ENCODE results near the gene MCF2L. TPM values are rescaled to one million over a fixed set of nuclear protein-coding genes. Genes with fewer than 3 reads are reported as not detected.

The MCF2L gene
- total and polyA plus RNA-seq, 10 of the 15 experiments (the other 5 are each of a cell fraction or from before 2014, with no cell fraction given) = 0.06 to 1.1 (median 0.21) TPM; not detected in 2

DNA sequence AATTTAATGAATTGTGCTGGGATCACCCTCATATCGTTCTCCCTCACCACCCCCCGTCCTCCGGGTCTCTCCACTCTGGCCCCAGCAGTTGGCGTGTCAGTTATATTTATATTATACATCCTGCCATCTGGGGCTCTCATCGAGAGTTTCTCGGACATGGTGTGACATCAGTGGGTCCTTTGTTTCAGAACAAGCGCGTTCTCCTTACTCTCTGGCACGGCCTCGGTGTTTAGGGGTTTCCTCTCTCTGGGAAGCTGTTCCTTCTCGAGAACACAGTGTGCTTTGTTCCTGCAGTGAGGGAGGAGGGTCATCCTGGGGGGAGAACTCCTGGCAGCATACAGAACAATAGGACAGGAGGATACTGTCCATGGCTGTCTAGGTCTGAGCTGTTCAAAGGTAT, 9.8 kb upstream of the MCF2L start:
- POLR2A ChIA-PET = no interaction called here
- CTCF ChIA-PET = no interaction called here
- Histone ChIP-seq H3K9ac (ENCODE audit: control insufficient read depth, insufficient read depth, low read length) (no peak overlapping the region), H3K9me3 (replicated peaks; ENCODE audit: control insufficient read depth, insufficient read depth, low read length) (no peaks in the 10 kb centered on the region), H3K4me3 (no peak overlapping the region), H3K36me3 (ENCODE audit: control insufficient read depth in 2 of 2, insufficient read depth in 2 of 2, low read length in 1 of 2) (no peaks in the 10 kb centered on the region), H3K79me2 (ENCODE audit: control insufficient read depth, insufficient read depth, low read length) (no peaks in the 10 kb centered on the region), H3K4me2 (ENCODE audit: control insufficient read depth, insufficient read depth) (no peak overlapping the region), H3K27ac (ENCODE audit: control insufficient read depth, insufficient read depth) (no peak overlapping the region), H2AFZ (ENCODE audit: control insufficient read depth, low read depth, low read length) (no peak overlapping the region), H3K27me3 (replicated peaks in 1 of 2; ENCODE audit: control insufficient read depth in 2 of 2, insufficient read depth in 2 of 2, low read length in 1 of 2) (peaks cover 0 to 1% of the 10 kb centered on the region in 2 experiments; a peak in 1 of 4 replicates), H3K4me1 (ENCODE audit: control insufficient read depth, insufficient read depth, low read length) (no peaks in the 10 kb centered on the region), H4K20me1 (ENCODE audit: control insufficient read depth, insufficient read depth) (no peaks in the 10 kb centered on the region)
- FAIRE-seq (no peak), ATAC-seq (no peak), DNase-seq (ENCODE audit: low read depth, low spot score) (no peak)
- intact Hi-C loops (cut with micrococcal nuclease; ENCODE audit: unreplicated experiment) (no loop called here), in situ Hi-C loops (cut with MboI) (no loop called here)
- RAD21 ChIA-PET (ENCODE audit: unreplicated experiment) = no interaction called here
- no peak for TF ChIP-seq ZNF207 (IDR thresholded peaks at IDR 0.05; ENCODE audit: borderline replicate concordance)
- SMC1A ChIA-PET (ENCODE audit: uncharacterized antibody, unreplicated experiment) = no interaction called here
- WGBS (ENCODE audit: insufficient coverage, insufficient replicate concordance, low lambda C conversion rate, missing lambda C conversion rate) = 38% methylated on average over 11 of the region's 11 CpGs
- BruUV-seq (replicated peaks) = no TSS peak

DNA sequence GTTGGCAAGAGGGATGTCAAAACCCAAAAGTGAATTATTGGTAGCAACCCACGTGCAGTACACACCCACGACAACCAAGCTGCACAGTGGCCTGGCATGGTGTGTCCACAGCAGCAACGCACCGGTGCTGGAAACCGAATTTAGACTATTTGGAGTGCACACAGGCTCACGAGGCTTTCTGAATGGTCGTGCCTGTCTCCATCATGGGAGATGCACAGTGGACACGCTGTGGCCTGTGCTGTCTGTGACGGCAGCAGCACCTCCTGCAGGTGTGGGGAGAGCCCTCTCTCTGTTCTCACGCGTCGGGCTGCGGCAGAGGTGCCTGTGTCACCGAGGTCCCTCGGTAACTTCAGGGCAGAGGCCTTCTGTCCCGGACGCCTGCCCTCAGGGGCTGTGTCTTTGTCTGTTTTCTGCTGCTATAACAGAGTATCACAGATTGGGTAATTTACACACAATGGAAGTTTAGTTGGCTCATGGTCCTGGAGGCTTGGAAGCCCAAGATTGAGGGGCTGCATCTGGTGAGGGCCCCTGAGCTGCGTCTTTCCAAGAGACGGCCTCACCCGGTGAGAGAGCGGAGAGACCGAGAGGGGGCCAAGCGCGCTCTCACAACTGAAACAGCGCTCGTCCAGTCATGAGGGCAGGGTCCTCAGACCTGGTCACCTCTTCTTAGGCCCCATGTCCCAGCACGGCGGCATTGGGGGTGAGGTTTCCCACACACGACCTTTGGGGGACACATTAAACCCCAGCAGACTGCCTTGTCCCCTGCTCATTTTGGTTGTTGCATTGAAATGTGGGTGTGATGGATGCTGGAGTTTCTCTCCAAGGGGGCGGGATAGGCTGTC, 9.1 kb upstream of the MCF2L start:
- FAIRE-seq (no peak), ATAC-seq (no peak), DNase-seq (ENCODE audit: low read depth, low spot score) (no peak)
- H3K27ac ChIP-seq (ENCODE audit: control insufficient read depth, insufficient read depth) = no peak overlapping the region
- H3K9me3 ChIP-seq (replicated peaks; ENCODE audit: control insufficient read depth, insufficient read depth, low read length) = no peaks in the 10 kb centered on the region
- no peaks in the 10 kb centered on the region for H3K36me3 ChIP-seq (ENCODE audit: control insufficient read depth in 2 of 2, insufficient read depth in 2 of 2, low read length in 1 of 2)
- ChIA-PET CTCF (no interaction called here), RAD21 (ENCODE audit: unreplicated experiment) (no interaction called here), SMC1A (ENCODE audit: uncharacterized antibody, unreplicated experiment) (no interaction called here), POLR2A (no interaction called here)
- H3K4me1 ChIP-seq (ENCODE audit: control insufficient read depth, insufficient read depth, low read length) = no peaks in the 10 kb centered on the region
- intact Hi-C loops (cut with micrococcal nuclease; ENCODE audit: unreplicated experiment) (no loop called here), in situ Hi-C loops (cut with MboI) (no loop called here)
- H3K9ac ChIP-seq (ENCODE audit: control insufficient read depth, insufficient read depth, low read length) = no peak overlapping the region
- H4K20me1 ChIP-seq (ENCODE audit: control insufficient read depth, insufficient read depth) = no peaks in the 10 kb centered on the region
- no peak overlapping the region for H2AFZ ChIP-seq (ENCODE audit: control insufficient read depth, low read depth, low read length)
- no peak overlapping the region for H3K4me2 ChIP-seq (ENCODE audit: control insufficient read depth, insufficient read depth)
- TF ChIP-seq, protein P1, sequence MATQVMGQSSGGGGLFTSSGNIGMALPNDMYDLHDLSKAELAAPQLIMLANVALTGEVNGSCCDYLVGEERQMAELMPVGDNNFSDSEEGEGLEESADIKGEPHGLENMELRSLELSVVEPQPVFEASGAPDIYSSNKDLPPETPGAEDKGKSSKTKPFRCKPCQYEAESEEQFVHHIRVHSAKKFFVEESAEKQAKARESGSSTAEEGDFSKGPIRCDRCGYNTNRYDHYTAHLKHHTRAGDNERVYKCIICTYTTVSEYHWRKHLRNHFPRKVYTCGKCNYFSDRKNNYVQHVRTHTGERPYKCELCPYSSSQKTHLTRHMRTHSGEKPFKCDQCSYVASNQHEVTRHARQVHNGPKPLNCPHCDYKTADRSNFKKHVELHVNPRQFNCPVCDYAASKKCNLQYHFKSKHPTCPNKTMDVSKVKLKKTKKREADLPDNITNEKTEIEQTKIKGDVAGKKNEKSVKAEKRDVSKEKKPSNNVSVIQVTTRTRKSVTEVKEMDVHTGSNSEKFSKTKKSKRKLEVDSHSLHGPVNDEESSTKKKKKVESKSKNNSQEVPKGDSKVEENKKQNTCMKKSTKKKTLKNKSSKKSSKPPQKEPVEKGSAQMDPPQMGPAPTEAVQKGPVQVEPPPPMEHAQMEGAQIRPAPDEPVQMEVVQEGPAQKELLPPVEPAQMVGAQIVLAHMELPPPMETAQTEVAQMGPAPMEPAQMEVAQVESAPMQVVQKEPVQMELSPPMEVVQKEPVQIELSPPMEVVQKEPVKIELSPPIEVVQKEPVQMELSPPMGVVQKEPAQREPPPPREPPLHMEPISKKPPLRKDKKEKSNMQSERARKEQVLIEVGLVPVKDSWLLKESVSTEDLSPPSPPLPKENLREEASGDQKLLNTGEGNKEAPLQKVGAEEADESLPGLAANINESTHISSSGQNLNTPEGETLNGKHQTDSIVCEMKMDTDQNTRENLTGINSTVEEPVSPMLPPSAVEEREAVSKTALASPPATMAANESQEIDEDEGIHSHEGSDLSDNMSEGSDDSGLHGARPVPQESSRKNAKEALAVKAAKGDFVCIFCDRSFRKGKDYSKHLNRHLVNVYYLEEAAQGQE (IDR thresholded peaks at IDR 0.05; ENCODE audit: low read depth, low read length) = no peak
- TF ChIP-seq ZBED1 (IDR thresholded peaks at IDR 0.05; ENCODE audit: borderline replicate concordance) (no peak), POLR2AphosphoS5 (IDR thresholded peaks at IDR 0.05; ENCODE audit: low read length) (no peak), SMAD5 (IDR thresholded peaks at IDR 0.05; ENCODE audit: low read depth) (no peak), PAX5 (IDR thresholded peaks at IDR 0.05; ENCODE audit: borderline replicate concordance, low read depth, low read length) (no peak), CHD4 (IDR thresholded peaks at IDR 0.05) (no peak), NFIC (IDR thresholded peaks at IDR 0.05; ENCODE audit: low read depth, low read length) (no peak), NBN (IDR thresholded peaks at IDR 0.05) (no peak), EED (IDR thresholded peaks at IDR 0.05; ENCODE audit: low read depth) (no peak), FOXK2 (IDR thresholded peaks at IDR 0.05) (no peak), NFYB (IDR thresholded peaks at IDR 0.05; ENCODE audit: insufficient read depth, low read depth, low read length) (no peak), TCF7 (IDR thresholded peaks at IDR 0.05; ENCODE audit: borderline replicate concordance) (no peak)
- BruUV-seq (replicated peaks) = no TSS peak
- H3K27me3 ChIP-seq (replicated peaks in 1 of 2; ENCODE audit: control insufficient read depth in 2 of 2, insufficient read depth in 2 of 2, low read length in 1 of 2) = peaks cover 0 to 1% of the 10 kb centered on the region in 2 experiments; a peak in 1 of 4 replicates
- WGBS (ENCODE audit: insufficient coverage, insufficient replicate concordance, low lambda C conversion rate, missing lambda C conversion rate) = 53% methylated on average over 30 of the region's 30 CpGs
- no peaks in the 10 kb centered on the region for H3K79me2 ChIP-seq (ENCODE audit: control insufficient read depth, insufficient read depth, low read length)
- no peak overlapping the region for H3K4me3 ChIP-seq
